ENCODE measurements around the gene CREG1. TPM values are rescaled to one million over a fixed set of nuclear protein-coding genes. Genes with fewer than 3 reads are reported as not detected.

The CREG1 gene
- total RNA-seq, 4 donors from 2014 or later, result 55.4 to 115 (median 97.5) TPM

GRCh38 chr1:167554028-167554779, 642 bp upstream of the CREG1 start:
- peaks cover 8 to 31% (median 17%) of the 10 kb centered on the region in 4 donors for H3K4me1 ChIP-seq
- in situ Hi-C loops (cut with MboI; ENCODE audit: low pct_ligation_motif_present in 1 of 4, low pct_unique_long_range_greater_than_20kb in 1 of 4, low sequenced_read_pairs in 3 of 4) (loop anchor here in 1 of 4 donors (10.0 kb wide), 1 partner anchor 289 kb away; no protein-coding TSS in a partner anchor), intact Hi-C loops (cut with DNase I; ENCODE audit: low total_unique reads) (no loop called here)
- no peaks in the 10 kb centered on the region for H3K27me3 ChIP-seq
- peak overlapping the region in 3 of 4 donors; percentile 73 to 84 (median 78) for H3K4me3 ChIP-seq
- 10 to 13% methylated on average over 9 to 15 of the region's 15 CpGs for whole genome bisulfite sequencing, 2 donors (ENCODE audit: low coverage in 1 of 2)
- peak overlapping the region; percentile 89 to 93 (median 92) for H3K27ac ChIP-seq
- no peak for DNase-seq
- no peaks in the 10 kb centered on the region for H3K9me3 ChIP-seq
- TF ChIP-seq POLR2AphosphoS5 (IDR thresholded peaks at IDR 0.05) (no peak), EP300 (IDR thresholded peaks at IDR 0.05; ENCODE audit: low read depth) (no peak), POLR2A (IDR thresholded peaks at IDR 0.05) (no peak), CTCF (IDR thresholded peaks at IDR 0.05) (no peak)
- no peaks in the 10 kb centered on the region for H3K36me3 ChIP-seq

GRCh38 chr1:167551362-167551761, 2.2 kb downstream of the CREG1 start:
- WGBS, 2 donors (ENCODE audit: low coverage in 1 of 2), result 80 to 92% methylated on average over 1 of the region's 1 CpG
- peaks cover 8 to 31% (median 17%) of the 10 kb centered on the region in 4 donors for H3K4me1 ChIP-seq
- in situ Hi-C loops (cut with MboI; ENCODE audit: low pct_ligation_motif_present in 1 of 4, low pct_unique_long_range_greater_than_20kb in 1 of 4, low sequenced_read_pairs in 3 of 4), result loop anchor here in 1 of 4 donors (10.0 kb wide), 1 partner anchor 287 kb away; no protein-coding TSS in a partner anchor
- DNase-seq, result no peak
- H3K4me3 ChIP-seq, result no peak overlapping the region
- H3K9me3 ChIP-seq, result no peaks in the 10 kb centered on the region
- peak overlapping the region in 2 of 4 donors; percentile 18 to 19 for H3K27ac ChIP-seq
- no peaks in the 10 kb centered on the region for H3K36me3 ChIP-seq
- no peak for TF ChIP-seq EP300 (IDR thresholded peaks at IDR 0.05; ENCODE audit: low read depth)
- TF ChIP-seq POLR2A (IDR thresholded peaks at IDR 0.05), result no peak
- no peak for TF ChIP-seq CTCF (IDR thresholded peaks at IDR 0.05)
- no peak for TF ChIP-seq POLR2AphosphoS5 (IDR thresholded peaks at IDR 0.05)
- H3K27me3 ChIP-seq, result no peaks in the 10 kb centered on the region
- intact Hi-C loops (cut with DNase I; ENCODE audit: low total_unique reads), result no loop called here

GRCh38 chr1:167548059-167548932, 5.3 kb downstream of the CREG1 start:
- TF ChIP-seq POLR2A (IDR thresholded peaks at IDR 0.05) (no peak), POLR2AphosphoS5 (IDR thresholded peaks at IDR 0.05) (no peak), CTCF (IDR thresholded peaks at IDR 0.05) (no peak), EP300 (IDR thresholded peaks at IDR 0.05; ENCODE audit: low read depth) (no peak)
- 78 to 81% methylated on average over 5 of the region's 5 CpGs for WGBS, 2 donors (ENCODE audit: low coverage in 1 of 2)
- intact Hi-C loops (cut with DNase I; ENCODE audit: low total_unique reads), result no loop called here
- H3K9me3 ChIP-seq, result no peaks in the 10 kb centered on the region
- H3K4me1 ChIP-seq, result peaks cover 8 to 31% (median 12%) of the 10 kb centered on the region in 4 donors
- peaks cover 0 to 7% (median 0%) of the 10 kb centered on the region in 4 donors for H3K36me3 ChIP-seq
- no peak overlapping the region for H3K4me3 ChIP-seq
- H3K27ac ChIP-seq, result peak overlapping the region; percentile 34 to 61 (median 53)
- H3K27me3 ChIP-seq, result no peaks in the 10 kb centered on the region
- no peak for DNase-seq
- in situ Hi-C loops (cut with MboI; ENCODE audit: low pct_ligation_motif_present in 1 of 4, low pct_unique_long_range_greater_than_20kb in 1 of 4, low sequenced_read_pairs in 3 of 4), result loop anchor here in 3 of 4 donors (25.0 kb wide), 4 partner anchors 136 to 661 kb away; partner anchors contain the start of gene TADA1 (in 1 of the 3)

- DNase-seq, result no peak
- H3K4me1 ChIP-seq, result peaks cover 0 to 21% (median 3%) of the 10 kb centered on the region in 4 donors
- H3K4me3 ChIP-seq, result no peak overlapping the region
- WGBS, 2 donors (ENCODE audit: low coverage in 1 of 2), result 80 to 95% methylated on average over 1 of the region's 1 CpG
- intact Hi-C loops (cut with DNase I; ENCODE audit: low total_unique reads) (no loop called here), in situ Hi-C loops (cut with MboI; ENCODE audit: low pct_ligation_motif_present in 1 of 4, low pct_unique_long_range_greater_than_20kb in 1 of 4, low sequenced_read_pairs in 3 of 4) (loop anchor here in 3 of 4 donors (25.0 kb wide), 4 partner anchors 135 to 660 kb away; partner anchors contain the start of gene TADA1 (in 1 of the 3))
- H3K36me3 ChIP-seq, result peaks cover 0 to 7% (median 0%) of the 10 kb centered on the region in 4 donors
- no peaks in the 10 kb centered on the region for H3K27me3 ChIP-seq
- TF ChIP-seq EP300 (IDR thresholded peaks at IDR 0.05; ENCODE audit: low read depth) (no peak), CTCF (IDR thresholded peaks at IDR 0.05) (no peak), POLR2AphosphoS5 (IDR thresholded peaks at IDR 0.05) (no peak), POLR2A (IDR thresholded peaks at IDR 0.05) (no peak)
- no peak overlapping the region for H3K27ac ChIP-seq
- H3K9me3 ChIP-seq, result no peaks in the 10 kb centered on the region
Observed at GRCh38 chr1:167546935-167547334, 6.6 kb downstream of the CREG1 start.
